ENCODE results near the gene ARSG. TPM values are rescaled to one million over a fixed set of nuclear protein-coding genes. Genes with fewer than 3 reads are reported as not detected.

The ARSG gene
- total and polyA plus RNA-seq, 4 donors, result 1.5 to 5.4 (median 2.3) TPM

- no peaks in the 10 kb centered on the region for H3K27me3 ChIP-seq (ENCODE audit: control insufficient read depth in 4 of 4, insufficient read depth in 4 of 4, low read length in 3 of 4)
- no peaks in the 10 kb centered on the region for H3K36me3 ChIP-seq (ENCODE audit: control insufficient read depth in 4 of 4, insufficient read depth in 3 of 4, low read depth in 1 of 4, low read length in 3 of 4)
- DNase-seq (ENCODE audit: low spot score), result peak; percentile 36
- peak overlapping the region; percentile 60 to 76 (median 63) for H3K4me3 ChIP-seq (ENCODE audit: low read depth in 1 of 3, low read length in 3 of 3)
- peak overlapping the region; percentile 36 to 54 for H3K9ac ChIP-seq (ENCODE audit: low read depth in 1 of 2, low read length in 2 of 2)
- no peak for TF ChIP-seq GABPA (IDR thresholded peaks at IDR 0.05 in 1 of 2, conservative IDR thresholded peaks at IDR 0.05 in 1 of 2)
- TF ChIP-seq HNF4A (conservative IDR thresholded peaks at IDR 0.05), result no peak
- no peak for TF ChIP-seq TAF1 (conservative IDR thresholded peaks at IDR 0.05)
- no peak for TF ChIP-seq CTCF (IDR thresholded peaks at IDR 0.05; ENCODE audit: low read depth, low read length, missing input control)
- peak overlapping the region; percentile 75 to 78 for H3K27ac ChIP-seq (ENCODE audit: low read depth in 1 of 2, low read length in 2 of 2)
- WGBS, result 5% methylated on average over 50 of the region's 50 CpGs
- peaks cover 5 to 22% (median 15%) of the 10 kb centered on the region in 4 donors for H3K4me1 ChIP-seq (ENCODE audit: control insufficient read depth in 4 of 4, insufficient read depth in 4 of 4, low read length in 3 of 4)
- H3K9me3 ChIP-seq (ENCODE audit: control insufficient read depth in 4 of 4, low read length in 3 of 4), result no peaks in the 10 kb centered on the region
Measured at GRCh38 chr17:68290268-68290954, 884 bp upstream of the ARSG start.

GRCh38 chr17:68291836-68292688 lies 767 bp downstream of the ARSG start:
- 3% methylated on average over 76 of the region's 76 CpGs for WGBS
- peaks cover 5 to 22% (median 15%) of the 10 kb centered on the region in 4 donors for H3K4me1 ChIP-seq (ENCODE audit: control insufficient read depth in 4 of 4, insufficient read depth in 4 of 4, low read length in 3 of 4)

More at GRCh38 chr17:68291836-68292688, 767 bp downstream of the ARSG start:
- DNase-seq (ENCODE audit: low spot score), result peak; percentile 45
- H3K36me3 ChIP-seq (ENCODE audit: control insufficient read depth in 4 of 4, insufficient read depth in 3 of 4, low read depth in 1 of 4, low read length in 3 of 4), result no peaks in the 10 kb centered on the region
- TF ChIP-seq REST (IDR thresholded peaks at IDR 0.05), result no peak
- TF ChIP-seq YY1 (IDR thresholded peaks at IDR 0.05), result peak; percentile 37
- TF ChIP-seq CTCF (IDR thresholded peaks at IDR 0.05; ENCODE audit: low read depth, low read length, missing input control), result peak; percentile 13
- no peak for TF ChIP-seq GABPA (IDR thresholded peaks at IDR 0.05 in 1 of 2, conservative IDR thresholded peaks at IDR 0.05 in 1 of 2)
- TF ChIP-seq NR2F2 (IDR thresholded peaks at IDR 0.05), result no peak
- TF ChIP-seq RAD21 (IDR thresholded peaks at IDR 0.05), result no peak
- TF ChIP-seq JUND (IDR thresholded peaks at IDR 0.05), result no peak
- H3K4me3 ChIP-seq (ENCODE audit: low read depth in 1 of 3, low read length in 3 of 3), result peak overlapping the region; percentile 56 to 76 (median 73)
- H3K9me3 ChIP-seq (ENCODE audit: control insufficient read depth in 4 of 4, low read length in 3 of 4), result no peaks in the 10 kb centered on the region
- peak overlapping the region in 1 of 2 donors; percentile 48 for H3K9ac ChIP-seq (ENCODE audit: low read depth in 1 of 2, low read length in 2 of 2)
- H3K27me3 ChIP-seq (ENCODE audit: control insufficient read depth in 4 of 4, insufficient read depth in 4 of 4, low read length in 3 of 4), result no peaks in the 10 kb centered on the region
- H3K27ac ChIP-seq (ENCODE audit: low read depth in 1 of 2, low read length in 2 of 2), result peak overlapping the region; percentile 64 to 66
